Measurements from ENCODE around the gene COL4A1. TPM values are rescaled to one million over a fixed set of nuclear protein-coding genes. Genes with fewer than 3 reads are reported as not detected.

The COL4A1 gene
- total RNA-seq, 1 donor from 2014 or later: 4,434 TPM

DNA sequence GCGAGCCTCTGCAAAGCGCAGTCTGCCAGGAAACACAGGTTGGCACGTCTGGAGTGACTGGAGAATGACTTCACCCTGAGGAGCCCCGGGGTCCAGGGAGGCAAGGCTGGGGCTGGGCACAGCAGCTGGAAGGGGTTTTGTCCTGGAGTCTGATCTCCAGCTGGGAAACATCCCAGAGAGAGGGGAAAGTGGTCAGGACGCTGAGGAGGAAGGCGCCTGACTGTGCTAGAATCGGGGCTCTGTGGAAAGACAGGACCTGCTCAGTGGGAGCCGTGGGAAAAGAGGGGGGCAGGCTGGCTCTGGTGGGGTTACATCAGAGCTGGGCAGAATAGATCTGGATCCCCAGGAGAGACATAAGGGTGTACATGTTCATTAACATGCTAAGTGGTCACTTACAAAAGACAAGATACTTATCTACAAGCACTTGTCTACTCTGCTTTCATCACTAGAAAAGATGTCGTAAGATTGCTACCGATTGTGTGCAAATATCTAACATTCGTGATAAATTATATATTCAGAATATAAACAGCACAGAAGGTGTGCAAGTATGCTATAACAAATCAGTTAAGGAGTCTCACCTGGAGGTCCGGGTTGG, 106.6 kb downstream of the COL4A1 start:
- peak; percentile 20 for DNase-seq (ENCODE audit: low spot score)

DNA sequence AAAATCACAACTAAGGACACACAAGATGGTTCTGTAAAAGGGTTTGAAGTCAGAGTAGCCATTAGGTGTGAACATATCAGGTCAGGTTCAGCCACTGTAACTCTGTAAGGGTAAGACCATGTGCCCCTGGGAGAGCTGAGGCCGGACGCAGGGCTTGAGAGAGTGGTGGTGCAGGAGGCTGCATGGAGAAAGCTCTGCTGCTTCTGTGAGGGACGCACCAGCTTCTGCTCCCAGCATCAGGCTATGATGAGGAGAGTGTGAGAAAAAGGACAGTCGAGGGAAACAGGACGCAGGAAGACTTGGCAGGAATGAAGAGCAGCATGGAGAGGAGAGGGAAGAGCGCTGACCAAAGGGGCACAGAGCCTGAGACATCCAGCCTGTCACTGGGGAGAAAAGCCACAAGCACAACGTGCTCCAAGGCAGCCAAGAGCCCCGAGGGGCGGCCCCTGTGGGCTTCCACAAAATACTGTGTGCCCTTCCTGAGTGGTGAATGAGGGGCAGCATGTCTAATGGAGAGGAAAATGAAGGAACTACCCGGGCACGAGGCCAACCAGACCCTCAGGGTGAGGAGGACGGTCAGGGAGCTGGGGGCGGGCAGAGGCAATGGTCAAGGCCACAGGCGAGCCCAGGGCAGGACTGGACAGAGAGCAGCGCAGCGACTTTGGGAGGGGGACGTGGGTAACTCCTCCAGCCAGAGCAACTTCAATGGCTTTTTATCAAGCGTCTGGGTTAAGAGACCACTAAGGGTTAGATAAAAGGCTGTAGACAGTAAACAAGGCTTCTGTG, 107.7 kb downstream of the COL4A1 start:
- peak; percentile 56 for DNase-seq (ENCODE audit: low spot score)

DNA sequence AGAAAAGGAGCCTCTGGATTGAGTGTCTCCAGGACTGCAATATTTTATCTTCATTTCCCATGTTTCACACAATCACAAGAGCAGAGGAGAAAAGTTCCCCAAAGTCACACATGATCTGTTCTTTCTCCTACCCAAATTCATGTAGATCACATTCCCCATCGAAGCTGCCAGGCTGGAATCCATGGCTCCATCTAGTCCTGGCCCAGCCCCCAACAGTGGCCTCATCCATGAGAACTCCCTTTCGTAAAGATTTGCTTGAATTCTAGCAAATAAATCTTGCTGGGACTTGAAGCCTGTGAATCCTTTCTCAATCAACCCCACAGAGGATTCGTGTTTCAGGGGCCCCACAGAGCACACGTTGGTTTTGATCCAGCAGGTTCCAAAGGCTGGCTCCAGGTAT, 109.5 kb downstream of the COL4A1 start:
- DNase-seq (ENCODE audit: low spot score): peak; percentile 43

- peak; percentile 56 for DNase-seq (ENCODE audit: low spot score)
Measured at GRCh38 chr13:110197026-110197425, 109.9 kb downstream of the COL4A1 start.

DNA sequence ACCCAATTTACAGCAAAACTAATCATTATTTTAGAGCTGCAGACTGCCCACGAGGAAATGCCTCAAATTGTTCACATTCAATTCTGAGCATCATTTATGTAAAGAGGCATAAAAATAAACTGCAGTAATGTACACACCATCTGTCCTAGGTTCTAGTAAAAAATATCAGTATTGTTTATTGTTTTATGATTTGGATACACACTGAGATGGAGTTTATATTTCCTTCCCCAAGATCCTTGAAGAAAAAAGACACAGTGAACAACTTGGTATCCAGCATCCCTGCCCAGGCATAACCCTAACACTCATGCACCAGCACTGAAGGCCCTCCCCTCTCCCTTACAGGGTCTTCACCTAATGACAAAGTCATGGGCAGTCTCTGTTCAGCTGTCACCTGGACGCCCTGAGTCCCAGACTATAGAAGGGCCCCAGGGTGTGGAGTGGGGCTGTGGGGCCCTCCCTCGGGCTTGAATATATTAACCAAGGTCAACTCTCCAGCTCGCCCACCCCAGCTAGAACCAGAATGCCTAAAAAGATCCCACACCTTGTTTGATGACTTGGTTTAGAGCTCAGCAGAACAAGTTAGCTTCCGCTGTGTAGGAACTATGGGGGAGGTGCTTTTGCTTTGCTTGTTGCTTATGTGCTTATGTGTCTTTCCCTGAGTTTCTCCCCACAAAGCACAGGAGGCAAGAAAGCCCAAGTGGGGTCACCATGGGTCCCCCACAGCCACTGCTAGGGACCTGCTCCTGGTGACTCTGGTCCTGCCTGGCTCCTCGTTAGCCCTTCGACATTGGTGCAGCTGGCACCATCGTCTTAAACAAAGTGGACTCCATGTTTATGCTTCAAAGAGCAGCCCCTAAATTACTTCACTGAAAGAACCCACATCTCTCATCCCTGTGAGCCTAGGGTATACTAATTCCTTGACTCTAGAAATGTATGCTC, 111.1 kb downstream of the COL4A1 start:
- no peak for DNase-seq (ENCODE audit: low spot score)

- peak; percentile 61 for DNase-seq (ENCODE audit: low spot score)
Measured at GRCh38 chr13:110194451-110194850, 112.5 kb downstream of the COL4A1 start.

- DNase-seq (ENCODE audit: low spot score): no peak
Measured at GRCh38 chr13:110193491-110193890, 113.5 kb downstream of the COL4A1 start.

DNA sequence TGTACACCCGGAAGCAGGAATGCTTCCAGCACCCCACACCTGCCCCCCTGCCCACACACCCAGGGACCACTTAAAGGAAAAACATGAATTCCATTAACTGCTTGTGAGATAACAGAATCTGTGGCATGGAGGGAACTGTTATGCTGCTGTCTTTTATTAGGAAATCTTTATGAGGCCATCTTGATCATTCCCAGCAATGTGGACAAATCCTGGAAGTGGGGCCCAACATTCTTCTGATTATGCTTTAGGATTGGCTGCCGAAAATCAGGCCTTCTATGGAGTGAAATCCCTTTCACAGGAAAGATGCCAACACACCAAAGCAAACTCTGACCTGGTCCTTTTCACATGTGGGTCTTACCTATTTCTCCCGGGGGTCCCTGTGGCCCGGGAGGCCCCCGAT, 114.5 kb downstream of the COL4A1 start:
- DNase-seq (ENCODE audit: low spot score): peak; percentile 71

DNA sequence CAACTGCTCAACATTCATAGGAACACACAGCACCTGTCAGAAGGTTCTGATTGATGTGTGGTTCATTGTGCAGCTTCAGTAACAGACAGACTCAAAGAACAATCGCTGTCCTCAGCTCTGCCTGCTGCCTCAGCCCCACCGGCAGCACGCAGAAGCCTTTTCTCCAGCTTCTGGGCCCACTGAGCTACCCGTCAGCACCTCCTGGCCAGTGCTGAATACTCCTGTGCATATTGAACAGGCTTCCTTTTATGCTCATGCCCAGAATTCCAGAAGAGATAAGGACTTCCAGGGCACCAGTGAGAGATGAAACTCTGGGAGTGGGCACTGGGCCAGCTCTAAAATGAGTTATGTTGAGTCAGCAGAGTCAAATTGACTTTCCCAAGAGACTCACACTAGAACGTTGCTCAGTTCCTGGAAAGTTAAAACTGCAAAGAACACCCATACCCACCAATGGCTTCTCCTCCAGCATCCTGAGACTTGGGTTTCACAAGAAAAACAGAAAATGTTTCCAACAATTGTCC, 119.3 kb downstream of the COL4A1 start:
- peak; percentile 89 for DNase-seq (ENCODE audit: low spot score)

GRCh38 chr13:110186231-110186855, 120.6 kb downstream of the COL4A1 start:
- DNase-seq (ENCODE audit: low spot score): no peak

DNA sequence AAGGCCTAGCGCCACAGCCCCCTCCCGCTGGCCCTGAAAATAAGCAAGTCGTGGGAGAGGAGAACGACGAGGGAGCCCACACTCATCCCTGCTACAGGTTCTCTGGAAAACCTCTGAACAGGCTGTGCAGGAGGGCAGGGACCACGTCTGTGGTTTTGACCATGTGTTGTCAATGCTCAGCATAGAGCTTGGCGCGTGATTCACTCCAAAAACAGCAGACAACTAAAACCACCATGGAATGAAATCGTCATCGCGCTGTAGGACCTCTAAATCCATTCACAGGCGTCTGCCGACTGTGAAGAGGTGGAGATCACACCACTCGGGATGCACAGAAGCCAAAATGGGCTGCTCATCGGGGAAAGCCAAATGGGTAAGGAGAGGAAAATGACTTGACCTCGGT, 121.3 kb downstream of the COL4A1 start:
- no peak for DNase-seq (ENCODE audit: low spot score)

DNA sequence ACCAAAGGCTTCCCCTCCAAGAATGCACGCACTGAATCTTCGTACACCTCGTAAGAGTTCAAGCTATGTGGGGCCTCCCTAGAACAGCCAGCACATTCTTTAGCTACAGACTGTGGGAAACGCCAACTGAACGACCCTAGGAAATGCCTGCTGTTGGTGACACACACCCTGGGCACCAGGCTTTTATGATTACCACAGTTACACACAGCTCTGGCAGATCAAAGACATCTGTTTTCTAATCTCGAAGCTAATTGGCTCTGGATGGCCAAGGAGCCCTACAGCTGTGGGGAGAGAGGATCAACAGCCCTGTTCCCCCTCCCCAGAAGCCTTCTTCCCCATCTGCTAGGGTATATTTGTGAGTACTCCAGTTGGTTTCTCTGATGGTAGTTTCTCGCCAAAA, 123.0 kb downstream of the COL4A1 start:
- no peak for DNase-seq (ENCODE audit: low spot score)

- DNase-seq (ENCODE audit: low spot score): no peak
Measured at GRCh38 chr13:110182461-110182860, 124.5 kb downstream of the COL4A1 start.

- no peak for DNase-seq (ENCODE audit: low spot score)
Measured at GRCh38 chr13:110182003-110182402, 125.0 kb downstream of the COL4A1 start.

GRCh38 chr13:110179857-110180147, 127.2 kb downstream of the COL4A1 start:
- no peak for DNase-seq (ENCODE audit: low spot score)

GRCh38 chr13:110179116-110179856, 127.7 kb downstream of the COL4A1 start:
- no peak for DNase-seq (ENCODE audit: low spot score)

DNA sequence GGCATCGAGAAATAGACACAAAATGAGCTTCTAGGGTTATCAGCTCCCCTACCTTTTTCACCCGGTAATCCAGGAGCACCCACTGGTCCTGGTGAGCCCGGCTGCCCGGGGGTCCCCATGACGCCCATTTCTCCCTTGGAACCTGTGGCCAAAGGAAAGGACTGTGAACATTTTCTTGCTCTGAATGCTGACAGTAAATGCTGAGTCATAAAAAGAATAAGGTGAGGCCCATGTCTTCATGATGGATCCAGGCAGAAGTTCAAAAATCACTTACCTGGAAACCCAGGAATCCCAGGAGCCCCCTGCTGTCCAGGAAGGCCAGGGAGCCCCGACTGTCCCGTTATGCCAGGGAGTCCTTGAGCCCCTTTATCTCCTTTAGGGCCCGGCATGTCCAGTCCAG, 129.2 kb downstream of the COL4A1 start:
- DNase-seq (ENCODE audit: low spot score): no peak

DNA sequence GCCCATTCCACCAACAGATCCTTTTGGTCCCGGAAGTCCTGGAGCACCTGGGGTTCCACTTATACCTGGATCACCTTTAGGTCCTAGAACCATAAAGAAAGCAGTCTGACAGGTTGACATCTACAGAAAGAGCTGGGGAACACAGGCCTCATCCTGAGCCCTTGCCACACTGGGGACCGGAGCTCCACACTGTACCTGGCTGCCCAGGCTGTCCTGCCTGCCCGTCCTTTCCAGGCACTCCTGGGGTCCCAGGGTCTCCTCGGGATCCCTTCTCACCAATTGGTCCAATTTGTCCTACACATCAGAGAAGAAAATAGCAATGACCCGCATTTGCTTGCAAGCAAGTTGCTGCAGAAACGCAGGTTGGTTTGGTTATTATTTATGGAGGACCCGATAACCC, 130.5 kb downstream of the COL4A1 start:
- no peak for DNase-seq (ENCODE audit: low spot score)

DNA sequence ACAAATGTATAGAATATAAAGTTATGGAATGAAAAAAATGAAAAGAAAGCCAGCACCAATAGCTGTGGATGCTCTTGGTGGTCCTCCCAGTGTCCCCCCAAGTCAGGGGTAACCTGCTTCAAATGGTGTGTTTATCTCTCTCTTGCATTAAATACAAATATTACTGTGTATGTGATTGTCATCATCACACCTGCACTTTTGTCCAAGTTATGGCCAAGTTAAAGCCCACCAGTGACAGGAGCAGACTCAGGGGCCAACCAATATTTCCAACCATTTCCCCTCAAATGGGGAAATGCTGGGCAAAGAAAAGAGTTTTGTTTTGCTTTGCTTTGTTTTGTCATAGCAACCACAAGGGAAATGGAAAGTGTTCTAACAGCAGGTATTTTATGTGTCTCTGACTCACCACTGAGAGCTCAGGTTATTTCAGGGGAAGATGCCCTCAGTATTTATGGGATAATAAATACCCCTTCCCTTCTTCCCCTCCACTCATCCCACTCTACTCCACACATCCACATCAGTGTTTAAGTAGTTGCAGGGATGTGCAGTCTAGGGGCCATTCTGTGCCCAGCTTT, 133.6 kb downstream of the COL4A1 start:
- no peak for DNase-seq (ENCODE audit: low spot score)

GRCh38 chr13:110170882-110171281, 136.1 kb downstream of the COL4A1 start:
- no peak for DNase-seq (ENCODE audit: low spot score)

Measured in umbilical cord (tissue), 2 donors.